IMR-90 (cell line): ENCODE results near the gene WDR91. TPM values are rescaled to one million over a fixed set of nuclear protein-coding genes. Genes with fewer than 3 reads are reported as not detected.
"Not testable (repeated sequence)": the region's sequence is repeated elsewhere in the genome, so short reads cannot be mapped to it uniquely, and the experiment has no call there.

ENCODE experiments used
- ATAC-seq: fragments of 200-7000 bp; cut with Tn5 transposase; 2 replicates; pipeline ENCODE4 v1.9.1; 2020; ENCODE audit warnings: low read depth, mild to moderate bottlenecking, moderate library complexity
- BruUV-seq: library from RNA; stranded (reverse); fragments of 400-500 nt; replicated peaks from 2 replicates; lab custom pipeline; 2021; lab: Mats Ljungman, UMichigan
- CTCF ChIA-PET: fragments of 300-600 bp; formaldehyde crosslinking; extraction: SDS; loops from one replicate; lab custom pipeline; 2021; ENCODE audit warnings: antibody characterized with exemption; lab: Yijun Ruan, JAX
- POLR2A ChIA-PET: fragments of 300-600 bp; sonication (Branson Sonifier 250); formaldehyde crosslinking; loops from one replicate; lab custom pipeline; 2022; ENCODE audit warnings: antibody characterized with exemption; ENCODE audit not compliant: unreplicated experiment; lab: Charles Lee
- DNase-seq: peaks from one replicate; pipeline ENCODE4 v3.0.0; 2013
- H2AFZ ChIP-seq: replicated peaks from 2 replicates; pipeline ENCODE3; 2013; ENCODE audit warnings: low read length, mild to moderate bottlenecking; ENCODE audit not compliant: poor library complexity
- H2AK5ac ChIP-seq: 2 replicates; pipeline ENCODE4 v1.6.1; 2013; ENCODE audit warnings: low read depth, low read length, inconsistent platforms
- H2AK9ac ChIP-seq: replicated peaks from 2 replicates; pipeline ENCODE3; 2013; ENCODE audit warnings: mild to moderate bottlenecking, low read depth, low read length, moderate library complexity; ENCODE audit not compliant: poor library complexity
- H2BK120ac ChIP-seq: 2 replicates; pipeline ENCODE4 v1.6.1; 2013; ENCODE audit warnings: low read depth, low read length, inconsistent platforms
- H2BK15ac ChIP-seq: 3 replicates; pipeline ENCODE4 v1.6.1; 2013; ENCODE audit warnings: low read depth, low read length, inconsistent platforms
- H2BK20ac ChIP-seq: 2 replicates; pipeline ENCODE4 v1.6.1; 2013; ENCODE audit warnings: low read depth, mild to moderate bottlenecking, inconsistent platforms, low read length, moderate library complexity
- H2BK5ac ChIP-seq: 2 replicates; pipeline ENCODE4 v1.6.1; 2013; ENCODE audit warnings: mild to moderate bottlenecking, low read depth, low read length, inconsistent platforms; ENCODE audit not compliant: poor library complexity, severe bottlenecking
- H3K14ac ChIP-seq: replicated peaks from 2 replicates; pipeline ENCODE4 v1.6.1; 2013; ENCODE audit warnings: low read depth, low read length, inconsistent platforms
- H3K18ac ChIP-seq: 2 replicates; pipeline ENCODE4 v1.6.1; 2013; ENCODE audit warnings: low read depth, low read length, control low read depth
- H3K23ac ChIP-seq: 2 replicates; pipeline ENCODE4 v1.6.1; 2013; ENCODE audit warnings: low read depth, low read length, inconsistent platforms
- H3K27ac ChIP-seq: 2 replicates; pipeline ENCODE4 v1.5.1; 2013; ENCODE audit warnings: mild to moderate bottlenecking, control low read depth, low read length; ENCODE audit not compliant: insufficient read depth
- H3K27me3 ChIP-seq: 2 replicates; pipeline ENCODE4 v1.6.1; 2013; ENCODE audit warnings: low read length; ENCODE audit not compliant: control insufficient read depth, insufficient read depth
- H3K36me3 ChIP-seq: 2 replicates; pipeline ENCODE4 v1.6.1; 2013; ENCODE audit warnings: low read length, mixed read lengths; ENCODE audit not compliant: control insufficient read depth, insufficient read depth
- H3K4ac ChIP-seq: 2 replicates; pipeline ENCODE4 v1.6.1; 2013; ENCODE audit warnings: low read depth, low read length, inconsistent platforms
- H3K4me1 ChIP-seq: 2 replicates; pipeline ENCODE4 v1.6.1; 2013; ENCODE audit warnings: low read length, mixed read lengths; ENCODE audit not compliant: control insufficient read depth, insufficient read depth
- H3K4me2 ChIP-seq: 2 replicates; pipeline ENCODE4 v1.6.1; 2013; ENCODE audit warnings: low read depth, mild to moderate bottlenecking, control low read depth, low read length, moderate library complexity
- H3K4me3 ChIP-seq: 2 replicates; pipeline ENCODE4 v1.5.1; 2013; ENCODE audit warnings: low read depth, mild to moderate bottlenecking, control low read depth, low read length, moderate library complexity; ENCODE audit not compliant: insufficient read depth
- H3K56ac ChIP-seq: 2 replicates; pipeline ENCODE4 v1.6.1; 2013; ENCODE audit warnings: low read length, inconsistent platforms; ENCODE audit not compliant: insufficient read depth; ENCODE audit errors: extremely low read depth
- H3K79me1 ChIP-seq, 2 experiments: 2 replicates each; pipeline ENCODE4 v1.6.1; 2013; ENCODE audit warnings: low read length in 2 of 2, inconsistent platforms in 1 of 2, low read depth in 1 of 2
- H3K9ac ChIP-seq: 2 replicates; pipeline ENCODE4 v1.6.1; 2013; ENCODE audit warnings: low read depth, low read length, control low read depth
- H3K9me1 ChIP-seq: 2 replicates; pipeline ENCODE4 v1.6.1; 2013; ENCODE audit warnings: low read length, inconsistent platforms; ENCODE audit not compliant: insufficient read depth
- H3K9me3 ChIP-seq: 2 replicates; pipeline ENCODE4 v1.6.1; 2013; ENCODE audit warnings: low read length; ENCODE audit not compliant: control insufficient read depth, insufficient read depth
- H4K20me1 ChIP-seq: 2 replicates; pipeline ENCODE4 v1.6.1; 2013; ENCODE audit warnings: low read length, inconsistent platforms; ENCODE audit not compliant: insufficient read depth
- H4K5ac ChIP-seq: 2 replicates; pipeline ENCODE4 v1.6.1; 2013; ENCODE audit warnings: mild to moderate bottlenecking, low read depth, low read length, control low read depth
- H4K8ac ChIP-seq, 2 experiments: 2 replicates each; pipeline ENCODE4 v1.6.1; 2013; ENCODE audit warnings: low read depth in 2 of 2, low read length in 2 of 2, control low read depth in 1 of 2, inconsistent platforms in 1 of 2
- H4K91ac ChIP-seq: 2 replicates; pipeline ENCODE4 v1.6.1; 2013; ENCODE audit warnings: low read depth, low read length, inconsistent platforms; ENCODE audit not compliant: insufficient read depth
- WGBS, 2 experiments: methylation state at CpG; one replicate each; pipeline versions ENCODE4 v1.1.5 to v1.1.7; 2013; ENCODE audit warnings: missing lambda C conversion rate in 2 of 2; ENCODE audit not compliant: insufficient read length in 1 of 2; ENCODE audit errors: extremely low coverage in 2 of 2; 5-methylcytosine and 5-hydroxymethylcytosine counted together
- dilution Hi-C: fragments of 300-500 bp; cut with HindIII; formaldehyde crosslinking; loops from one replicate; pipeline ENCODE4 v1.14.3; 2018; ENCODE audit warnings: low sequenced_read_pairs; ENCODE audit not compliant: unreplicated experiment
- in situ Hi-C: fragments of 300-500 bp; cut with MboI; formaldehyde crosslinking; loops from 3 replicates; pipeline ENCODE4 v1.14.3; 2019; ENCODE audit warnings: low sequenced_read_pairs, inconsistent platforms, mixed read lengths
- intact Hi-C: fragments of 100-400 bp; cut with micrococcal nuclease; formaldehyde crosslinking; loops from 2 replicates; pipeline ENCODE4 v1.10.0; 2022
- polyA plus RNA-seq, 3 experiments: library from polyadenylated mRNA; depleted of rRNA; stranded (reverse); fragments of >200 nt; gene quantifications; 2 replicates each; pipeline ENCODE4 v1.2.3, GENCODE V29; 2012; ENCODE audit warnings: low replicate concordance in 1 of 3
- total RNA-seq: library from RNA; depleted of rRNA; stranded (reverse); fragments of >200 nt; gene quantifications from 2 replicates; pipeline ENCODE4 v1.2.3, GENCODE V29; 2012

The WDR91 gene
- total and polyA plus RNA-seq, 2 of the 4 experiments (the other 2 are of a cell fraction) = 5.2 to 10.3 TPM

DNA sequence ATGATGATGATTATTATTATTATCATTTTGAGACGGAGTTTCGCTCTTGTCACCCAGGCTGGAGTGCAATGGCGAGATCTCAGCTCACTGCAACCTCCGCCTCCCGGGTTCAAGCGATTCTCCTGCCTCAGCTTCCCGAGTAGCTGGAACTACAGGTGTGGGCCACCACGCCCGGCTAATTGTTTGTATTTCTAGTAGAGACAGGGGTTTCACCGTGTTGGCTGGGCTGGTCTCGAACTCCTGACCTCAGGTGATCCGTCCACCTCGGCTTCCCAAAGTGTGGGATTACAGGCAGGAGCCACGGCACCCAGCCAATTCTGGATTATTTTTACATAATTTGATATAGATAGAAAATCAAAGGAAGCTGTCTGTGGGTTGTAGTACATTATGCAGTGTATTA lies 22.8 kb upstream of the WDR91 start:
- H3K56ac ChIP-seq, H3K79me1 ChIP-seq, H3K36me3 ChIP-seq, H3K9me1 ChIP-seq, H4K91ac ChIP-seq, BruUV-seq, H3K4ac ChIP-seq, in situ Hi-C loops, dilution Hi-C loops, H3K18ac ChIP-seq, ATAC-seq, H4K8ac ChIP-seq, H3K27ac ChIP-seq, H2BK20ac ChIP-seq, H2BK5ac ChIP-seq, H2BK120ac ChIP-seq, H3K4me1 ChIP-seq, H4K20me1 ChIP-seq, H3K9me3 ChIP-seq, CTCF ChIA-PET, H3K4me3 ChIP-seq, H3K14ac ChIP-seq, H3K4me2 ChIP-seq, intact Hi-C loops, DNase-seq, H2AFZ ChIP-seq, H2BK15ac ChIP-seq, H4K5ac ChIP-seq, H3K27me3 ChIP-seq, H3K9ac ChIP-seq, H2AK9ac ChIP-seq, H2AK5ac ChIP-seq, H3K23ac ChIP-seq: not testable (repeated sequence)
- POLR2A ChIA-PET = interaction anchor here (0.6 kb wide), 1 partner anchor 12 kb away, joined by 3 read pairs; no protein-coding TSS in a partner anchor
- 100% methylated on average over 2 of the region's 14 CpGs; no CpG with 5 or more reads in 1 of the 2 experiments for WGBS, 2 experiments
